ENCODE measurements around the gene XPO1.
"Not testable (repeated sequence)": the region's sequence is repeated elsewhere in the genome, so short reads cannot be mapped to it uniquely, and the experiment has no call there.

The XPO1 gene

DNA sequence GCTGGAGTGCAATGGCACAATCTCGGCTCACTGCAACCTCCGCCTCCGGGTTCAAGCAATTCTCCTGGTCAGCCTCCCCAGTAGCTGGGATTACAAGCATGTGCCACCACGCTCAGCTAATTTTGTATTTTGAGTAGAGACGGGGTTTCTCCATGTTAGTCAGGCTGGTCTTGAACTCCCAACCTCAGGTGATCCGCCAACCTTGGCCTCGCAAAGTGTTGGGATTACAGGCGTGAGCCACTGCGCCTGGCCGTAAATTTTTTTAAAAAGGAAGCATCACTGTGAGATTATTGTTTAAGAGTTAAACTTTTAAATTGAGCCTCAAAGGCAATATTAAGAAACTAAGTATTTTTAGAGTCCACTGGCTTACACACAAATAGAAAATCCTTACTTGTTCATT lies 69.9 kb downstream of the XPO1 start:
- not testable (repeated sequence) for H3K4me3 ChIP-seq (ENCODE audit: low read length); DNase-seq (ENCODE audit: low read depth, low spot score); H3K27me3 ChIP-seq (ENCODE audit: control insufficient read depth, insufficient read depth, low read length); H3K36me3 ChIP-seq (ENCODE audit: control insufficient read depth, insufficient read depth, low read length); H3K9me3 ChIP-seq (ENCODE audit: control insufficient read depth, insufficient read depth, low read length); H3K4me1 ChIP-seq (ENCODE audit: control insufficient read depth, insufficient read depth, low read length); H3K27ac ChIP-seq (ENCODE audit: low read length)
- no CpG with 5 or more reads among the region's 10 CpGs for WGBS (ENCODE audit: insufficient coverage, insufficient read length)

DNA sequence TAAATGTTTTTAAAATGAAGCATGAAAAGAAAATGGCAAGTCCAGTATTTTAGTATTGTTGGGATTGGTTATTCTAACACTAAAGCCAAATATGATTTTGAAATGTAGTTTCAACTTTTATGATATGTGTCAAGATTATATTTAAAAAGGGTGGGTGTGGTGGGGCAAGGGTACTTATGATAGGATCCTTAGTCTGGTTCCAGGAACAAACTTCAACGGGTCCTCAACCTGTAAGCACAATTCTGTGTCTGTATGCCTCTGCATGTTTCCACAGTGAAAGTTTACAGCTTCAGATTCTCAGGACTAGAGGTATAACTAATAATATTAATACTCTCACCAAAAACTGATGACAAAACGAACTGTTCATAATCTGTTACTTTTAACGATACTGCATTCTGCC lies 73.1 kb downstream of the XPO1 start:
- Histone ChIP-seq H3K27me3 (ENCODE audit: control insufficient read depth, insufficient read depth, low read length) (no peaks in the 10 kb centered on the region), H3K4me1 (ENCODE audit: control insufficient read depth, insufficient read depth, low read length) (0 out of 2 replicates have a peak, but pooled peaks cover 1% of the 10 kb centered on the region), H3K4me3 (ENCODE audit: low read length) (no peak overlapping the region), H3K9me3 (ENCODE audit: control insufficient read depth, insufficient read depth, low read length) (no peaks in the 10 kb centered on the region), H3K27ac (ENCODE audit: low read length) (no peak overlapping the region), H3K36me3 (ENCODE audit: control insufficient read depth, insufficient read depth, low read length) (no peaks in the 10 kb centered on the region)
- DNase-seq (ENCODE audit: low read depth, low spot score) = no peak
- WGBS (ENCODE audit: insufficient coverage, insufficient read length) = no CpG with 5 or more reads among the region's 3 CpGs

DNA sequence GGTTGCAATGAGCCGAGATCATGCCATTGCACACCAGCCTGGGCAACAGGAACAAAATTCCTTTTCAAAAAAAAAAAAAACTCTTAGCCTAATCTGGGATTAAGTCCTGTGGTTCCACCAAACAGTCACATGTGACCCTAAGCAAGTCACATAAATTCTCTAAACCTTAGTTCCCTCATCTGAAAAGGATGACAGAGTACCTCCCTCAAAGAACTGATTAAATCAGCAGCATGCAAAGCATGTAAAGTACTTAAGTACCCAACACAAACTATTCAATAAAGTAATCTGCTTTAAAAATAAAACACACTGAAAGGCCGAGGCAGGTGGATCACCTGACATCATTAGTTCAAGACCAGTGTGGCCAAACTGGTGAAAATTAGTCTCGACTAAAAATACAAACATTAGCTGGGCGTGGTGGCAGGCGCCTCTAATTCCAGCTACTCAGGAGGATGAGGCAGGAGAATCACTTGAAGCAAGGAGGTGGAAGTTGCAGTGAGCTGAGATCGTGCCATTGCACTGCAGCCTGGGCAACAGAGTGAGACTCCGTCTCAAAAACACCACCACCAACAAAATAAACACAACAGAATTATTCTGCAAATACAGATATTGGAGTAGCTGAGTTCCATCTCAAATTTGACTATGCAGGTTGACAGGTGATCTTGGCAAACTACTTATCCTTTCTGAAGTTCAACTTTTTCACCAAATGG lies 74.2 kb downstream of the XPO1 start:
- Histone ChIP-seq H3K27ac (ENCODE audit: low read length) (no peak overlapping the region), H3K4me3 (ENCODE audit: low read length) (no peak overlapping the region), H3K27me3 (ENCODE audit: control insufficient read depth, insufficient read depth, low read length) (no peaks in the 10 kb centered on the region), H3K9me3 (ENCODE audit: control insufficient read depth, insufficient read depth, low read length) (no peaks in the 10 kb centered on the region), H3K36me3 (ENCODE audit: control insufficient read depth, insufficient read depth, low read length) (no peaks in the 10 kb centered on the region), H3K4me1 (ENCODE audit: control insufficient read depth, insufficient read depth, low read length) (0 out of 2 replicates have a peak, but pooled peaks cover 1% of the 10 kb centered on the region)
- DNase-seq (ENCODE audit: low read depth, low spot score) = no peak
- no CpG with 5 or more reads among the region's 7 CpGs for WGBS (ENCODE audit: insufficient coverage, insufficient read length)

DNA sequence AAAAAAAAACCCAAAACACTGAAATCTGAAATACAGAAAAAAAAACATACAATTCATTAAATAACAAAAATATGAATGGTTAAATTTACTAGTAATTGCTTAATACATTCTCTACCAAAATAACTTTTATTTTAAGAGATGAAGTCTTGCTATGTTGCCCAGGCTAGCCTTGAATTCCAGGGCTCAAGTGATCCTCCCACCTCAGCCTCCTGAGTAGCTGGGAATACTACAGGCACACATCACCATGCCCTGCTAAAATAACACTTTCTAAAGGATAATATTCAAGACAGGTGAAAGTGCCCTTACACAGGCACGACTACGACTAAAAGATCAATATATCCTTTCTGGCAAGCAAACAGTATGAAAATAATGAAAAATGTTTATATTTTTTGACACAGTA lies 76.8 kb downstream of the XPO1 start:
- Histone ChIP-seq H3K4me1 (ENCODE audit: control insufficient read depth, insufficient read depth, low read length) (0 out of 2 replicates have a peak, but pooled peaks cover 1% of the 10 kb centered on the region), H3K27ac (ENCODE audit: low read length) (no peak overlapping the region), H3K9me3 (ENCODE audit: control insufficient read depth, insufficient read depth, low read length) (no peaks in the 10 kb centered on the region), H3K36me3 (ENCODE audit: control insufficient read depth, insufficient read depth, low read length) (no peaks in the 10 kb centered on the region), H3K4me3 (ENCODE audit: low read length) (no peak overlapping the region), H3K27me3 (ENCODE audit: control insufficient read depth, insufficient read depth, low read length) (no peaks in the 10 kb centered on the region)
- WGBS (ENCODE audit: insufficient coverage, insufficient read length) = no CpG with 5 or more reads among the region's 2 CpGs
- no peak for DNase-seq (ENCODE audit: low read depth, low spot score)

DNA sequence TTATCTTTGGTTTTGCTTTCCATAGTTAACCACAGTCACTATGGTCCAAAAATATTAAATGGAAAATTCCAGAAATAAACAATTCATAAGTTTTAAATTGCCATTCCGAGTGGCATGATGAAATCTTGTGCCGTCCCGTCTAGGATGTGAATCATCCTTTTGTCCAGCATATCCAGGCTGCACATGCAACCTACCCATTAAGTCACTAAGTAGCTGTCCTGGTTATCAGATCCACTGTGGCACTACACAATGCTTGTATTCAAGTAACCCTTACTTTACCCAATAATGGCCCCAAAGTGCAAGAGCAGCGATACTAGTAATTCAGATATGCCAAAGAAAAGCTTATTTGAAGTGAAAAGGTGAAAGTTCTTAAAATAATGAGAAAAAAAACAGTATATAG lies 78.0 kb downstream of the XPO1 start:
- no peaks in the 10 kb centered on the region for H3K27me3 ChIP-seq (ENCODE audit: control insufficient read depth, insufficient read depth, low read length)
- no peaks in the 10 kb centered on the region for H3K4me1 ChIP-seq (ENCODE audit: control insufficient read depth, insufficient read depth, low read length)
- no CpG with 5 or more reads among the region's 4 CpGs for WGBS (ENCODE audit: insufficient coverage, insufficient read length)
- H3K36me3 ChIP-seq (ENCODE audit: control insufficient read depth, insufficient read depth, low read length) = no peaks in the 10 kb centered on the region
- H3K27ac ChIP-seq (ENCODE audit: low read length) = no peak overlapping the region
- no peaks in the 10 kb centered on the region for H3K9me3 ChIP-seq (ENCODE audit: control insufficient read depth, insufficient read depth, low read length)
- DNase-seq (ENCODE audit: low read depth, low spot score) = no peak
- no peak overlapping the region for H3K4me3 ChIP-seq (ENCODE audit: low read length)

DNA sequence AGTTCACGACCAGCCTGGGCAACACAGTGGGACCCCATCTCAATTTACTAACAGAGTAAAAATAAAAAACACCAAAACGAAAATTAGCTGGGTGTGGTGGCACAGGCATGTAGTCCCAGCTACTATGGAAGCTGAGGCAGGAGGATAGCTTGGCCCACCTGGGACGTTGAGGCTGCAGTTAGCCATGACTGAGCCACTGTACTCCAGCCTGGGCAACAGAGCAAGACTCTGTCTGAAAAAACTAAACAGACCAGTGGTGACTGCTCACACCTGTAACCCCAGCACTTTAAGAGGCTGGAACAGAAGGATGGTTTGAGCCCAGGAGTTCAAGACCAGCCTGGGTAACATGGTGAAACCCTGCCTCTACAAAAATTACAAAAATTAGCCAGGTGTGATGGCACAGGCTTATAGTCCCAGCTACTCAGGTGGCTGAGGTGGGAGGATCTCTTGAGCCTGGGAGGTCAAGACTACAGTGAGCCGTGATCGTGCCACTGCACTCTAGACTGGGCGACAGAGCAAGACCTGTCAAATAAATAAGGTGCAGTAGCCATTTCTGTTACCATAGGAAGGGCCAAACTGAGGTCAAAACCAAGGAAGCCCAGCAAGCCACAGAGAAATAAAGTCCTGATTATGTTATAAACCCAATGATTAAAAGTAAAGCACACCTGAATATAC lies 81.3 kb downstream of the XPO1 start:
- H3K27ac ChIP-seq (ENCODE audit: low read length) = no peak overlapping the region
- H3K36me3 ChIP-seq (ENCODE audit: control insufficient read depth, insufficient read depth, low read length) = no peaks in the 10 kb centered on the region
- H3K4me3 ChIP-seq (ENCODE audit: low read length) = no peak overlapping the region
- no peaks in the 10 kb centered on the region for H3K27me3 ChIP-seq (ENCODE audit: control insufficient read depth, insufficient read depth, low read length)
- H3K4me1 ChIP-seq (ENCODE audit: control insufficient read depth, insufficient read depth, low read length) = 0 out of 2 replicates have a peak, but pooled peaks cover 1% of the 10 kb centered on the region
- WGBS (ENCODE audit: insufficient coverage, insufficient read length) = no CpG with 5 or more reads among the region's 6 CpGs
- no peaks in the 10 kb centered on the region for H3K9me3 ChIP-seq (ENCODE audit: control insufficient read depth, insufficient read depth, low read length)
- DNase-seq (ENCODE audit: low read depth, low spot score) = no peak

DNA sequence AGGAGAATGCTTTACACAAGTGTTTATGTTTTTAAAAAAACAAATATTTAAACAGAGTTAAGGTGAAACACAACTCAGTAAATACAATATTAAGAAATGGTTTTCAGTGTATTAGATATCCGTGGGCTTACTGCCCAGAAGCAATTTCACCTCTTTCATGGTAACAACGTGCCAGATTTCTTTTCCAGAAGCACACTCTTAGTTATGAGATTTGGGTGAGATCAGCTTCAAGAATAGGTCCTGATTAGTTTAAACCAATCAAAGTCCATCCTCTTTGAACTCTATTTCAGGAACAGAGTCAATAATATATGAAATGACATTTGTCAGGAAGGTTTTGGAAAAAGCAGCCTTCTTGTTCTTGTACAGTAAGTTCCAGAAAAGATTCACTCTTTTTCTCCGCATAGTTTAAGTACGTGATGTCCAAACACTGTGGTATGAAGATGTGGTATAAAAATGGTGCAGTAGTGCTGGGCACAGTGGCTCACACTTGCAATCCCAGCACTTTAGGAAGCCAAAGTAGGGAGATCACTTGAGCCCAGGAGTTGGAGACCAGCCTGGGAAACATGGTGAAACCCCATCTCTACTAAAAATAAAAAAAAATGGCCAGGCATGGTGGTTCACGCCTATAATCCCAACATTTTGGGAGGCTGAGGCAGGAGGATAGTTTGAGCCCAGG lies 81.9 kb downstream of the XPO1 start:
- Histone ChIP-seq H3K9me3 (ENCODE audit: control insufficient read depth, insufficient read depth, low read length) (no peaks in the 10 kb centered on the region), H3K27ac (ENCODE audit: low read length) (no peak overlapping the region), H3K36me3 (ENCODE audit: control insufficient read depth, insufficient read depth, low read length) (no peaks in the 10 kb centered on the region), H3K27me3 (ENCODE audit: control insufficient read depth, insufficient read depth, low read length) (no peaks in the 10 kb centered on the region), H3K4me1 (ENCODE audit: control insufficient read depth, insufficient read depth, low read length) (0 out of 2 replicates have a peak, but pooled peaks cover 1% of the 10 kb centered on the region), H3K4me3 (ENCODE audit: low read length) (no peak overlapping the region)
- WGBS (ENCODE audit: insufficient coverage, insufficient read length) = no CpG with 5 or more reads among the region's 5 CpGs
- DNase-seq (ENCODE audit: low read depth, low spot score) = no peak

DNA sequence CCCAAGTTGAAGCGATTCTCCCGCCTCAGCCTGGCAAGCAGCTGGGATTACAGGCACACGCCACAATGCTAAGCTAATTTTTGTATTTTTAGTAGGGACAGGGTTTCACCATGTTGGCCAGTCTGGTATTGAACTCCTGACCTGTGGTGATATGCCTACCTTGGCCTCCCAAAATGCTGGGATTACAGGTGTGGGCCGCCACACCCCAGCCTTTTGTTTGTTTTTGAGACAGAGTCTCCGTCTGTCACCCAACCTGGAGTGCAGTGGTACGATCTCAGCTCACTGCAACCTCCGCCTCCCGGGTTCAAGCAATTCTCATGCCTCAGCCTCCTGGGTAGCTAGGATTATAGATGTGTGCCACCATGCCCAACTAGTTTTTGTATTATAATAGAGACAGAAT lies 83.2 kb downstream of the XPO1 start:
- H3K9me3 ChIP-seq (ENCODE audit: control insufficient read depth, insufficient read depth, low read length); H3K4me1 ChIP-seq (ENCODE audit: control insufficient read depth, insufficient read depth, low read length): not testable (repeated sequence)
- whole genome bisulfite sequencing (ENCODE audit: insufficient coverage, insufficient read length) = no CpG with 5 or more reads among the region's 8 CpGs

DNA sequence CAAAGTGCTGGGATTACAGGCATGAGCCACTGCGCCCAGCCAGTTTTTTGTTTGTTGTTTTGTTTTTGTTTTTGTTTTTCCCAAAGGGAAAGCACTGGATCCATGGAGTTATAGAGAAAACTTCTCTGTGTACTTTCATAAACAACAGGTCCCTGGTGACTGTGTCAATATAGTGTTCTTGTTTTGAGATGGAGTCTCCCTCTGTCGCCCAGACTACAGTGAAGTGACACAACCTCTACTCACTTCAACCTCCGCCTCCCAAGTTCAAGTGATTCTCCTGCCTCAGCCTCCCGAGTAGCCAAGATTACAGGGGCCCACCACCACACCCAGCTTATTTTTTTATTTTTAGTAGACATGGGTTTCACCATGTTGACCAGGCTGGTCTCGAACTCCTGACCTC lies 83.8 kb downstream of the XPO1 start:
- no peak overlapping the region for H3K27ac ChIP-seq (ENCODE audit: low read length)
- no peak overlapping the region for H3K4me3 ChIP-seq (ENCODE audit: low read length)
- 0 out of 2 replicates have a peak, but pooled peaks cover 1% of the 10 kb centered on the region for H3K4me1 ChIP-seq (ENCODE audit: control insufficient read depth, insufficient read depth, low read length)
- no peaks in the 10 kb centered on the region for H3K27me3 ChIP-seq (ENCODE audit: control insufficient read depth, insufficient read depth, low read length)
- H3K36me3 ChIP-seq (ENCODE audit: control insufficient read depth, insufficient read depth, low read length) = no peaks in the 10 kb centered on the region
- no peaks in the 10 kb centered on the region for H3K9me3 ChIP-seq (ENCODE audit: control insufficient read depth, insufficient read depth, low read length)
- DNase-seq (ENCODE audit: low read depth, low spot score) = no peak
- WGBS (ENCODE audit: insufficient coverage, insufficient read length) = no CpG with 5 or more reads among the region's 5 CpGs

More for the DNA sequence above, 83.2 kb downstream of the XPO1 start:
- not testable (repeated sequence) for H3K4me3 ChIP-seq (ENCODE audit: low read length); DNase-seq (ENCODE audit: low read depth, low spot score); H3K36me3 ChIP-seq (ENCODE audit: control insufficient read depth, insufficient read depth, low read length); H3K27me3 ChIP-seq (ENCODE audit: control insufficient read depth, insufficient read depth, low read length); H3K27ac ChIP-seq (ENCODE audit: low read length)

DNA sequence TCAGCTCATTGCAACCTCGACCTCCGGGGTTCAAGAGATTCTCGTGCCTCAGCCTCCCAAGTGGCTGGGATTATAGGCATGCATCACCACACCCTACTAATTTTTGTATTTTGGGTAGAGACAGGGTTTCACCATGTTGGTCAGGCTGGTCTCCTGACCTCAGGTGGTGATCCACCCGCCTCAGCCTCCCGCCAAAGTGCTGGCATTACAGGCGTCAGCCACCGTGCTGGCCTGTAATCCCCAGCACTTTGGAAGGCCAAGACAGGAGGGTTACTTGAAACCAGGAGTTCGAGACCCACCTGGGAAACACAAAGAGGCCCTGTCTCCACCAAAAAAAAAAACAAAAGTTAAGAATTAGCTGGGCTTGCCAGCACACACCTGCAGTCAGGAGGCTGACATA lies 85.8 kb downstream of the XPO1 start:
- no peaks in the 10 kb centered on the region for H3K36me3 ChIP-seq (ENCODE audit: control insufficient read depth, insufficient read depth, low read length)
- no CpG with 5 or more reads among the region's 8 CpGs for WGBS (ENCODE audit: insufficient coverage, insufficient read length)
- no peak overlapping the region for H3K4me3 ChIP-seq (ENCODE audit: low read length)
- DNase-seq (ENCODE audit: low read depth, low spot score) = no peak
- no peaks in the 10 kb centered on the region for H3K27me3 ChIP-seq (ENCODE audit: control insufficient read depth, insufficient read depth, low read length)
- no peaks in the 10 kb centered on the region for H3K9me3 ChIP-seq (ENCODE audit: control insufficient read depth, insufficient read depth, low read length)
- 0 out of 2 replicates have a peak, but pooled peaks cover 1% of the 10 kb centered on the region for H3K4me1 ChIP-seq (ENCODE audit: control insufficient read depth, insufficient read depth, low read length)
- no peak overlapping the region for H3K27ac ChIP-seq (ENCODE audit: low read length)
